Glutamatergic neuron (in vitro differentiated cells): ENCODE measurements around the gene B3GNT2. TPM values are rescaled to one million over a fixed set of nuclear protein-coding genes. Genes with fewer than 3 reads are reported as not detected.

Experiments
- DNase-seq: peaks from one replicate; pipeline ENCODE4 v3.0.0; 2022
- H3K27ac Mint-ChIP-seq: one replicate; pipeline ENCODE4 v1.8.0; 2020; ENCODE audit warnings: mild to moderate bottlenecking, mixed read lengths, inconsistent platforms; ENCODE audit not compliant: unreplicated experiment
- H3K27me3 Mint-ChIP-seq: one replicate; pipeline ENCODE4 v1.8.0; 2020; ENCODE audit warnings: mild to moderate bottlenecking, moderate library complexity, mixed read lengths, inconsistent platforms; ENCODE audit not compliant: unreplicated experiment
- H3K36me3 Mint-ChIP-seq: one replicate; pipeline ENCODE4 v1.8.0; 2020; ENCODE audit warnings: mild to moderate bottlenecking, mixed read lengths, inconsistent platforms; ENCODE audit not compliant: unreplicated experiment
- H3K4me1 Mint-ChIP-seq: one replicate; pipeline ENCODE4 v1.8.0; 2020; ENCODE audit warnings: mild to moderate bottlenecking, low read depth, mixed read lengths, inconsistent platforms; ENCODE audit not compliant: unreplicated experiment
- H3K4me3 Mint-ChIP-seq: one replicate; pipeline ENCODE4 v1.8.0; 2020; ENCODE audit warnings: mild to moderate bottlenecking, mixed read lengths, inconsistent platforms; ENCODE audit not compliant: unreplicated experiment
- H3K9me3 Mint-ChIP-seq: one replicate; pipeline ENCODE4 v1.8.0; 2020; ENCODE audit warnings: mild to moderate bottlenecking, moderate library complexity, mixed read lengths, inconsistent platforms; ENCODE audit not compliant: unreplicated experiment
- total RNA-seq: library from RNA; stranded (reverse); fragmentation: NEBNext Ultra II Directional; extraction: Animal tissue kit (Norgen Biotek cat#: 25700); gene quantifications from one replicate; pipeline ENCODE4 v1.2.1, GENCODE V29; 2021; ENCODE audit not compliant: unreplicated experiment
- TF ChIP-seq, protein P1 (sequence below): fragments of 200-600 bp; sonication (generic); IDR thresholded peaks from one replicate; pipeline ENCODE4 v1.5.0; 2021; ENCODE audit not compliant: partially characterized antibody, unreplicated experiment

B3GNT2 gene
- total RNA-seq, 1 donor from 2014 or later, result 5.7 TPM

DNA sequence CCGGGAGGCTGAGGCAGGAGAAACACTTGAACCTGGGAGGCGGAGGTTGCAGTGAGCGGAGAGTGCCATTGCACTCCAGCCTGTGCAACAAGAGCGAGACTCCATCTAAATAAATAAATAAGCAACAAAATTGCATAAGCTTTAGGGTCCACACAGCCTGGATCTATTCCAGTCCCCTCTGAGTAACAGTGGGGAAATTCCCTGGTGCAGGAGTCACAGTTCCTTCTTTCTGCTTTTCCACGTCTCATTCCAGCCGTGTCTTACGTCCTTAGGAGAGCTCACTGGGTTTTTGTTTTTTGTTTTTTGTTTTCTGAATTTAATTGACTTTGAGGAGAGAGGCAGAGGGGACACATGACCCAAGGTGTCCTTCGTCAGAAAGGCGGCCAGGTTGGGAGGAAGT lies 44.6 kb downstream of the B3GNT2 start:
- H3K9me3 Mint-ChIP-seq, result peaks cover 4% of the 10 kb centered on the region
- DNase-seq, result no peak
- no peak overlapping the region for H3K27ac Mint-ChIP-seq
- H3K4me1 Mint-ChIP-seq, result no peaks in the 10 kb centered on the region
- no peaks in the 10 kb centered on the region for H3K36me3 Mint-ChIP-seq
- no peak overlapping the region for H3K4me3 Mint-ChIP-seq
- TF ChIP-seq, protein P1, sequence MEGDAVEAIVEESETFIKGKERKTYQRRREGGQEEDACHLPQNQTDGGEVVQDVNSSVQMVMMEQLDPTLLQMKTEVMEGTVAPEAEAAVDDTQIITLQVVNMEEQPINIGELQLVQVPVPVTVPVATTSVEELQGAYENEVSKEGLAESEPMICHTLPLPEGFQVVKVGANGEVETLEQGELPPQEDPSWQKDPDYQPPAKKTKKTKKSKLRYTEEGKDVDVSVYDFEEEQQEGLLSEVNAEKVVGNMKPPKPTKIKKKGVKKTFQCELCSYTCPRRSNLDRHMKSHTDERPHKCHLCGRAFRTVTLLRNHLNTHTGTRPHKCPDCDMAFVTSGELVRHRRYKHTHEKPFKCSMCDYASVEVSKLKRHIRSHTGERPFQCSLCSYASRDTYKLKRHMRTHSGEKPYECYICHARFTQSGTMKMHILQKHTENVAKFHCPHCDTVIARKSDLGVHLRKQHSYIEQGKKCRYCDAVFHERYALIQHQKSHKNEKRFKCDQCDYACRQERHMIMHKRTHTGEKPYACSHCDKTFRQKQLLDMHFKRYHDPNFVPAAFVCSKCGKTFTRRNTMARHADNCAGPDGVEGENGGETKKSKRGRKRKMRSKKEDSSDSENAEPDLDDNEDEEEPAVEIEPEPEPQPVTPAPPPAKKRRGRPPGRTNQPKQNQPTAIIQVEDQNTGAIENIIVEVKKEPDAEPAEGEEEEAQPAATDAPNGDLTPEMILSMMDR, result no peak
- H3K27me3 Mint-ChIP-seq, result no peaks in the 10 kb centered on the region

DNA sequence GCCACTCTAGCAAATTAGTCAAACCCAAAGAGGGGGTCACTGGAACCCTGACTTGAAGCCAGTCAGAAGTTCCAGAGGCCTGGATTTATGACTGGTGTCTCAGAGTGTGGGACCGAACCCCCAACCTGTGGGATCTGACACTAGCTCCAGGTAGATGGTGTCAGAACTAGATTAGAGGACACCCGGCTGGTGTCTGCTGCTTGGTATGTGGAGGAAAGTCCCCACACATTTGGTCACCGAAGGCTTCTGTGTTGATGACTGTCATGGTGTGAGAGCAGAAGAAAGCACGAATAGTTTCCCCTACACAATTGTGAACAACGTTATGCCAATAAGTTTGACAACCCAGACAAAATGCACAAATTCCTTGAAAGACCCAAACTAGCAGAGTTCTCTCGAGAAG lies 48.1 kb downstream of the B3GNT2 start:
- Mint-ChIP-seq H3K27me3 (no peaks in the 10 kb centered on the region), H3K4me3 (no peak overlapping the region), H3K9me3 (peaks cover 2% of the 10 kb centered on the region), H3K27ac (no peak overlapping the region), H3K4me1 (no peaks in the 10 kb centered on the region), H3K36me3 (no peaks in the 10 kb centered on the region)
- TF ChIP-seq, protein P1, result no peak
- DNase-seq, result no peak

DNA sequence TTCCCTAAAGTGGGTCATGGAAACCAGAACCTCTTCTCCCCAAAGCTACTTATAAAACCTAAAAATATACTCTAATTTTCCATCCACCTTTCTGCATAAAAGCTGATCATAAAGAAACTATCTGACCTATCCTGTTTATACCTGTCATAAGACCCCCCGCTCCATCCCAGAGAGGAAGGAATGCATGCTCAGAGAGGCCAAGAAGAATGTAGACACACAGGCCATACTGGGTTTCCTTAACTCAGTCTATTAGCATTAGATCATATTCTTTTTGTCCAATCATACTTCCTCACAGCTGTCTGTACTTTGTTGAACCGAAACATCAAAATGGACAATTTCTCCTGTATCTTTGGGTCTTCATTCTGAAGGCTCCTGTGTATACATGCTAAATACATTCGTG lies 52.3 kb downstream of the B3GNT2 start:
- H3K27ac Mint-ChIP-seq, result no peak overlapping the region
- H3K4me3 Mint-ChIP-seq, result no peak overlapping the region
- TF ChIP-seq, protein P1, result no peak
- no peaks in the 10 kb centered on the region for H3K9me3 Mint-ChIP-seq
- H3K27me3 Mint-ChIP-seq, result no peaks in the 10 kb centered on the region
- H3K4me1 Mint-ChIP-seq, result no peaks in the 10 kb centered on the region
- no peak for DNase-seq
- peaks cover 5% of the 10 kb centered on the region for H3K36me3 Mint-ChIP-seq

DNA sequence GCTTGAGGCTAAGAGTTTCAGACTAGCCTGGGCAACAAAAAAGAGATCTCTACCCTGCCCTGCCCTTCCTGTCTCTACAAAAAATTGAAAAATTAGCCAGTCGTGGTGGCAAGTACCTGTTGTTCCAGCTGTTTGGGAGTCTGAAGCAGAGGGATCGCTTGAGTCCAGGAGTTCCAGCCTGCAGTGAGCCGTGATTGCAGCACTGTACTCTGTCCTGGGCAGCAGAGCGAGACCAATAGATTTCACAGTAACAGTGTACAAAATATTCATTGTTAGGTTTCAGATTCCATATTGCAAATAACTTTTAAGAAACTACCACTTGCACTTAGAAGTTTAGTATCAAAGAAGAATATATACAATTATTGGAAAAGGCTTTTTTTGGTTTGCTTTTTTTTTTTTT lies 54.3 kb downstream of the B3GNT2 start:
- Mint-ChIP-seq H3K4me3 (no peak overlapping the region), H3K27ac (no peak overlapping the region), H3K9me3 (no peaks in the 10 kb centered on the region), H3K36me3 (peaks cover 5% of the 10 kb centered on the region), H3K4me1 (no peaks in the 10 kb centered on the region), H3K27me3 (no peaks in the 10 kb centered on the region)
- TF ChIP-seq, protein P1, result no peak
- no peak for DNase-seq

GRCh38 chr2:62254424-62255266 lies 58.7 kb downstream of the B3GNT2 start:
- peaks cover 5% of the 10 kb centered on the region for H3K36me3 Mint-ChIP-seq
- TF ChIP-seq, protein P1, result no peak
- H3K27me3 Mint-ChIP-seq, result no peaks in the 10 kb centered on the region
- no peak overlapping the region for H3K4me3 Mint-ChIP-seq
- DNase-seq, result no peak
- H3K9me3 Mint-ChIP-seq, result no peaks in the 10 kb centered on the region
- H3K4me1 Mint-ChIP-seq, result no peaks in the 10 kb centered on the region
- no peak overlapping the region for H3K27ac Mint-ChIP-seq
